ENCODE measurements around the gene ZNF800.

Gene ZNF800

GRCh38 chr7:127390186-127390816 lies 2.2 kb downstream of the ZNF800 start:
- DNase-seq (ENCODE audit: low read depth), result no peak

GRCh38 chr7:127389321-127389720 lies 3.2 kb downstream of the ZNF800 start:
- no peak for DNase-seq (ENCODE audit: low read depth)

GRCh38 chr7:127387974-127388373 lies 4.5 kb downstream of the ZNF800 start:
- DNase-seq (ENCODE audit: low read depth), result no peak

- no peak for DNase-seq (ENCODE audit: low read depth)
These were observed 9.2 kb downstream of the ZNF800 start for GRCh38 chr7:127383123-127383835.

- DNase-seq (ENCODE audit: low read depth), result no peak
These were observed 10.0 kb downstream of the ZNF800 start for GRCh38 chr7:127382301-127383085.

GRCh38 chr7:127380479-127380878 lies 12.0 kb downstream of the ZNF800 start:
- no peak for DNase-seq (ENCODE audit: low read depth)

GRCh38 chr7:127379642-127380041 lies 12.9 kb downstream of the ZNF800 start:
- DNase-seq (ENCODE audit: low read depth), result no peak

GRCh38 chr7:127378537-127378936 lies 14.0 kb downstream of the ZNF800 start:
- no peak for DNase-seq (ENCODE audit: low read depth)

- DNase-seq (ENCODE audit: low read depth), result no peak
These were observed 15.1 kb downstream of the ZNF800 start for GRCh38 chr7:127377425-127377824.

GRCh38 chr7:127375631-127376030 lies 16.9 kb downstream of the ZNF800 start:
- DNase-seq (ENCODE audit: low read depth), result no peak

GRCh38 chr7:127367679-127368078 lies 24.8 kb downstream of the ZNF800 start:
- no peak for DNase-seq (ENCODE audit: low read depth)

- no peak for DNase-seq (ENCODE audit: low read depth)
These were observed 25.8 kb downstream of the ZNF800 start for GRCh38 chr7:127366680-127367079.

GRCh38 chr7:127365957-127366315 lies 26.6 kb downstream of the ZNF800 start:
- no peak for DNase-seq (ENCODE audit: low read depth)

GRCh38 chr7:127365164-127365956 lies 27.1 kb downstream of the ZNF800 start:
- DNase-seq (ENCODE audit: low read depth), result no peak

GRCh38 chr7:127362364-127363027 lies 30.0 kb downstream of the ZNF800 start:
- no peak for DNase-seq (ENCODE audit: low read depth)

GRCh38 chr7:127361736-127362135 lies 30.8 kb downstream of the ZNF800 start:
- DNase-seq (ENCODE audit: low read depth), result no peak

GRCh38 chr7:127359011-127359410 lies 33.5 kb downstream of the ZNF800 start:
- no peak for DNase-seq (ENCODE audit: low read depth)

GRCh38 chr7:127353897-127354296 lies 38.6 kb downstream of the ZNF800 start:
- DNase-seq (ENCODE audit: low read depth), result no peak

GRCh38 chr7:127350586-127350985 lies 41.9 kb downstream of the ZNF800 start:
- no peak for DNase-seq (ENCODE audit: low read depth)

GRCh38 chr7:127349881-127350280 lies 42.6 kb downstream of the ZNF800 start:
- DNase-seq (ENCODE audit: low read depth), result no peak

GRCh38 chr7:127348247-127348631 lies 44.3 kb downstream of the ZNF800 start:
- DNase-seq (ENCODE audit: low read depth), result no peak
